Measurements from ENCODE around the gene OR6K2.

OR6K2 gene

DNA sequence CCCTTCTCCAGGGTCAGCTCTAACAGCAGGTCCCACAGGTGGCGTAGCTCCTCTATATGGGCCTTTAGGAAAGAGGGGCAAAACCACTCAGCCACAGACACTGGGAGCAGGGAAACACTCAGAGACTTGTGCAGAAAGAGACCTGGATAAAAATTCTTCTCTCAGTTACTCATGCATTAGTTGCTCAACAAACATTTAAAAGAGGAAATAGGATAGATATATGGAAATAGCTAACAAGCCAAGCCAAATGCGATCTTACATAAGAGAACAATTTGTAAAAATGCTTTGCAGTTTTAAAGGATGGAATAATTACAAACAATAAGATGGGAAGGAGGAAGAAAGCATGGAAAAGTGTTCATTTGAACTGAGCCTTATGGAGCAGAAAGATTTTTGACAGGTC is 18.8 kb downstream of the OR6K2 start:
- DNase-seq = no peak

DNA sequence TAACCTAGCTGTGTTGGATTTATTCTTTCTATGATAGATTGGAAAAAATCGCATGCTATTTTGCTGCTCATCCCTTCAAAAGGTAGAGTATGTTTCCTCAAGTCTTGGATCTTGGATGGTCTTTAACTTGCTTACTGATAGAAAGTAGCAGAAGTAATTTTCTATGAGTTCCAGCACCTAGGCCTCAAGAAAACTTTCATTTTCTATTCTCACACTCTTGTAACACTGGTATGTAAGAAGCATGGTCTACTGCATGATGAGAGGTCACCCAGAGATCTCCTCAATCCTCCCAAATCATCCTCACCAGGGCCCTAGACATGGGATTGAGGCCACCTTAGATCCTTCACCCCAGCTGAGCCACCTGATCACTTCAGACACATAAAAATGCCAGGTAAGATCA is 21.2 kb downstream of the OR6K2 start:
- no peak for DNase-seq

DNA sequence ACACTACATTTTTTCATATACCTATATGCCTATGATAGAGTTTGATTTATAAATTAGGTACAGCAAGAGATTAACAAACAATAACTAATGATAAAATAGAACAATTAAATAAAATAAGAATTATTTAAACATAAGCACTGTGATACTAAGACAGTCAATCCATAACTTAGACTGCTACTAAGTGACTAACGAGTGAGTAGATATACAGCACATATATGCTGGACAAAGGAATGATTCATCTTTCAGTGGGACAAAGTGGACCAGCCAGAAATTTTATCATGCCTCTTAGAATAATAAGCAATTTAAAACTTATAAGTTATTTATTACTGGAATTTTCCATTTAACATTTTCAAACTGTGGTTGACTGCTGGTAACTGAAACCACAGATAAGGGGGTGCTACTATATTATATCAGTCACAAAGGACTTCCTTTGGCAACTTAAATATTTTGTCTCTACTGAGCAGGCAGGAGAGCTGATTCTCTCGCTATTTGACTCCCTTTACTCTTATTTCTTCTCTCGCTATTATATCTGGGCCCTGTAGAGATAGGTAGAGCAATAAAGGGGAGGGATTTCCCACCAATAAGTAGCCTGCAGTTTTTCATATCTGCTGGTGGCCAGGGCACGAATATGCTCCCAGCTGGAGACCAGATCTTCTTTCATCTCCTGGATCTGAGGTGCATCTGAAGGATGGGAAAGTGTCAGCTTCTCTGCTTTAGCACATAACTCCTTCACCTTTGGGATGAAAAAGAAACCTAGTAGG is 24.7 kb downstream of the OR6K2 start:
- no peak for DNase-seq

DNA sequence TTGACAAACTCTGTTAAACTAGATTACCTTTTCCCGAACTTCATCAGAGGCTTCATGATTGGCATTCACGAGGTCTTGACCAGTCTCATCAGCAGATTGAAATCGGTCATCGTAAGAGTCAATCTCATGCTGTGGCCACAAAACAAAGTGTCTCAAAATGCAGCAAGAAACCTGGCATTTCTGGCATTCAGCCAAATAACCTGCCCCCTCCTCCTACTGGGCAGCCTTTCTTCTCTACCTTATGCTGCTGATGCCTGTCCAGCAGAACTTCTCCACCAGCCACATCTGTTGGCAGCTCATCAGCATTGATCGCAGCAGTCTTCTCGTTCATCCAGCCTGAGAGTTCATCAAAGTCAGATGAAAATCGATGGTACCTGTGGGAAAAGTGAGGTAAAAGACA is 26.1 kb downstream of the OR6K2 start:
- no peak for DNase-seq

DNA sequence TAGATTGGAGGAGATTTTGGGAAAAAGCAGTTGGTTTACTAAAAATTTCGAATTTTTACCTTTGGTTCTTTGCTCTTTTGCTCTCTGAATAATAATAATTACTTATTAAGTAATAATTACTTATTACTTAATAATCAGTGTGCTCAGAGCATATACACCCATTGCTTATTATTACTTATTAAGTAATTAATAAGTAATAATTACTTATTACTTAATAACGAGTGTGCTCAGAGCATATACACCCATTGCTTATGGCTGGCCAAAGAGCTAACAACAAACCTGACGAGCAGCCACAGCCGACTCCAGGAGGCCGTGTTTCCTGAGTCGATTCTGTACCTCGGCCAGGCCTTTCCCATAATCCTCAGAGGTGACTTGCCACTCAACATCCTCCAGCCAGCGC is 34.4 kb downstream of the OR6K2 start:
- DNase-seq = no peak

DNA sequence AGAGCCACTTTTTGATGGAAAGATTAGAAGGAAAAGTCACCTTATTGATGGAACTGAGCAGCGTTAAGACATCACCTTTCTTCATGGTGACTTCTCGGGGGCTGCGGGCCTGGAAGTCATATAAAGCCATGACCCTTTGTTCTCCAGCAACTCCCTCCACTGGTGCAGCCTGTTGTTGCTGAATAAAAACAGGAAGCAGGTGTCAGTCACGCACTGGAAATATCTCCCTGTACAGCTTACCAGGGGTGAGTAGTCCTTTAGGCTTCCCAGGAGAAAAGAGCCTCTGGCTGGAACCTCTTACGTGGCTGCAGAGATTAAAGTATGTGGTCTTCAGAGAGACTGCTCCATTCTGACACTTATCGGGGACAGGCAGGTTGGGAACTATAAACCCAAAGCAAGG is 45.9 kb downstream of the OR6K2 start:
- no peak for DNase-seq

DNA sequence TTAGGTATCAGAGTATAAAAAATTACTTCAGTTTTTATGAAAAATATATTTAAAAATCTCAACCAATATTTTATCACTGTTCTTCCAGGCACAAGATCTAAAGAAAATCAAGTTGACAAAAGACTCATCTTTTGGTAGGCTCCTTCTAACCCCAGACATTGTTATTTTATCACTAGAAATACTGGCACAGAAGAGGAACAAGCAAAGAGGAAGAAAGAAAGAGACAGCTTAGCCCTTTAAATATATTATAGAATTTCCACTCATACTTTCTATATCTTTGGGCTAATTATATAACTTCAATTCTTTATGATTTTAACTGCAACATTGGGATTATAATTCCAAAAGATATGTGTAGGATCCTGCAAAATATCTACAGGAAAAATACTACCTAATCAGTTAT is 46.4 kb downstream of the OR6K2 start:
- no peak for DNase-seq

DNA sequence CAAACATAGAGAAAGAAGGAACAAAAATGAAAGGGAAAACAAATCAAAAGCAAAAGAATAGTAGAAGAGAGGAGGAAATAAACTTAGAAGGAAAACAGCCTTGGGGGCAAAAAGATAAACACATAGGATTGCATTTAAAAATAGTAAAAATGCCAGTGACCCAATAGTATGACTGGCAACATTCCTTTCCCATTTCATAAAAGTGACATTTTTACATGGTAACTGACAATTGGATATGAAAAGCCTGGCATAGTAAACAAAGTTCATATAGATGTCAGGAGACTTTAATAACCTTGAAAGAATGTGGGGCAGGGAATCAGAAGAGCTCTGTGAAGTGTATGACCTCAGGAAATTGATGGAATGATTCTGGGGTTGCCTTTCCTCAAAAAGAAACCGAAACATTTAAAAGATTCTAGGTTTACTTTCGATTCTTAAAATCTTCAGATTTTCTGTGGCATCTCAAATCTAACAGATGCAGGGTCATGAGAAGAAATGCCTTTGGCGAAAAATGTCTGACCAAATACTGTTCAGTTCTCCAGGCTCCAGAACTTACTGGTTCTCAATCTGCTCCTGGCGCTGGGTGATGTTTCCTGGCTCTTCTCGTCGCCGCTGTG is 47.6 kb downstream of the OR6K2 start:
- no peak for DNase-seq
